Activated naive CD4-positive, alpha-beta T cell treated with Interleukin-2 at 50 U/mL for 16 hours (primary cell): ENCODE measurements around the gene BCL7A.

Experiments used
- DNase-seq: peaks from one replicate; pipeline ENCODE4 v3.0.0-alpha.2; 2020

The BCL7A gene

GRCh38 chr12:122079532-122080081 is 57.9 kb downstream of the BCL7A start:
- DNase-seq = no peak

- no peak for DNase-seq
Observed at GRCh38 chr12:122080149-122081082, 58.7 kb downstream of the BCL7A start.

- peak; percentile 21 for DNase-seq
Observed at GRCh38 chr12:122081083-122081696, 59.5 kb downstream of the BCL7A start.

- DNase-seq = no peak
Observed at GRCh38 chr12:122081697-122082221, 60.1 kb downstream of the BCL7A start.

GRCh38 chr12:122082621-122083356 is 61.1 kb downstream of the BCL7A start:
- peak; percentile 29 for DNase-seq

GRCh38 chr12:122084857-122085405 is 63.2 kb downstream of the BCL7A start:
- no peak for DNase-seq

- no peak for DNase-seq
Observed at GRCh38 chr12:122085591-122085990, 63.9 kb downstream of the BCL7A start.

- DNase-seq = no peak
Observed at GRCh38 chr12:122086116-122086515, 64.4 kb downstream of the BCL7A start.

GRCh38 chr12:122086641-122087285 is 65.1 kb downstream of the BCL7A start:
- DNase-seq = no peak

- no peak for DNase-seq
Observed at GRCh38 chr12:122087431-122088178, 65.9 kb downstream of the BCL7A start.

GRCh38 chr12:122088179-122088810 is 66.6 kb downstream of the BCL7A start:
- DNase-seq = no peak

- no peak for DNase-seq
Observed at GRCh38 chr12:122089077-122089476, 67.4 kb downstream of the BCL7A start.

- no peak for DNase-seq
Observed at GRCh38 chr12:122090759-122091515, 69.3 kb downstream of the BCL7A start.

- DNase-seq = no peak
Observed at GRCh38 chr12:122093098-122093883, 71.6 kb downstream of the BCL7A start.

- DNase-seq = no peak
Observed at GRCh38 chr12:122094137-122094734, 72.6 kb downstream of the BCL7A start.

GRCh38 chr12:122094735-122095631 is 73.3 kb downstream of the BCL7A start:
- DNase-seq = no peak

- DNase-seq = no peak
Observed at GRCh38 chr12:122096014-122096413, 74.3 kb downstream of the BCL7A start.
